Endothelial cell of umbilical vein (primary cell): ENCODE data around the gene CHRNA5. TPM values are rescaled to one million over a fixed set of nuclear protein-coding genes. Genes with fewer than 3 reads are reported as not detected.
"Not testable (repeated sequence)": the region's sequence is repeated elsewhere in the genome, so short reads cannot be mapped to it uniquely, and the experiment has no call there.

Experiments
- Bru-seq: library from RNA; stranded (reverse); fragments of 400-500 nt; gene quantifications from one replicate; lab custom pipeline; 2021; lab: Mats Ljungman, UMichigan
- BruChase-seq, 2 experiments: library from RNA; stranded (reverse); fragments of 400-500 nt; gene quantifications; one replicate each; lab custom pipeline; 2021; lab: Mats Ljungman, UMichigan
- BruUV-seq: library from RNA; stranded (reverse); fragments of 400-500 nt; replicated peaks from 2 replicates; lab custom pipeline; 2021; lab: Mats Ljungman, UMichigan
- CTCF ChIA-PET: fragments of 300-600, 350-600 bp; sonication (Branson Sonifier 250); formaldehyde crosslinking; loops from one replicate; lab custom pipeline; 2021; ENCODE audit warnings: antibody characterized with exemption, inconsistent platforms; lab: Charles Lee
- POLR2A ChIA-PET: fragments of 300-600, 350-600 bp; sonication (Branson Sonifier 250); formaldehyde crosslinking; loops from one replicate; lab custom pipeline; 2021; ENCODE audit warnings: antibody characterized with exemption, inconsistent platforms; lab: Charles Lee
- DNase-seq: peaks from one replicate; pipeline ENCODE4 v3.0.0-alpha.2; 2011; ENCODE audit warnings: low read depth, low spot score
- FAIRE-seq: peaks from 2 replicates; lab custom pipeline; 2011; peaks lifted over from hg19 to GRCh38; lab: Jason Lieb, UNC
- H2AFZ ChIP-seq: 2 replicates; pipeline ENCODE4 v1.6.0; 2012; ENCODE audit warnings: low read depth, low read length, control low read depth, inconsistent platforms
- H3K27ac ChIP-seq: 2 replicates; pipeline ENCODE4 v1.5.1; 2011; ENCODE audit warnings: low read depth, mild to moderate bottlenecking, control low read depth, low read length, moderate library complexity; ENCODE audit not compliant: insufficient read depth
- H3K27me3 ChIP-seq, 2 experiments: 2 replicates each; pipeline versions ENCODE4 v1.6.0 to v1.6.1; 2011; ENCODE audit warnings: low read length in 2 of 2, mixed read lengths in 1 of 2; ENCODE audit not compliant: control insufficient read depth in 2 of 2, insufficient read depth in 2 of 2
- H3K36me3 ChIP-seq, 2 experiments: 2 replicates in 1 of 2; 3 replicates in 1 of 2; pipeline ENCODE4 v1.5.1; 2011; ENCODE audit warnings: low read length in 2 of 2, mild to moderate bottlenecking in 1 of 2, moderate library complexity in 1 of 2; ENCODE audit not compliant: control insufficient read depth in 2 of 2, insufficient read depth in 2 of 2; ENCODE audit errors: extremely low read depth in 1 of 2
- H3K4me1 ChIP-seq: 3 replicates; pipeline ENCODE4 v1.5.1; 2011; ENCODE audit warnings: mild to moderate bottlenecking, low read length; ENCODE audit not compliant: control insufficient read depth, insufficient read depth; ENCODE audit errors: extremely low read depth
- H3K4me2 ChIP-seq: 2 replicates; pipeline ENCODE4 v1.6.1; 2011; ENCODE audit warnings: low read length, control low read depth, mixed read lengths; ENCODE audit not compliant: insufficient read depth
- H3K4me3 ChIP-seq, 3 experiments: fragments of 200-600 bp in 1 of 3; sonication (generic), shearing (Covaris generic) in 1 of 3; replicated peaks in 1 of 3; 2 replicates each; pipeline ENCODE4 v1.5.1; 2011 to 2016; ENCODE audit warnings: control low read depth in 3 of 3, low read length in 3 of 3, mild to moderate bottlenecking in 2 of 3, inconsistent platforms in 1 of 3, low read depth in 1 of 3, moderate library complexity in 1 of 3; ENCODE audit not compliant: insufficient read depth in 1 of 3
- H3K79me2 ChIP-seq: 2 replicates; pipeline ENCODE4 v1.6.0; 2012; ENCODE audit warnings: low read length, inconsistent platforms; ENCODE audit not compliant: control insufficient read depth, insufficient read depth
- H3K9ac ChIP-seq: replicated peaks from 2 replicates; pipeline ENCODE3; 2011; ENCODE audit warnings: low read length, control low read depth; ENCODE audit not compliant: insufficient read depth; ENCODE audit errors: extremely low read depth
- H3K9me1 ChIP-seq: replicated peaks from 3 replicates; pipeline ENCODE4 v1.6.0; 2011; ENCODE audit warnings: mild to moderate bottlenecking, low read length; ENCODE audit not compliant: control insufficient read depth, insufficient read depth; ENCODE audit errors: extremely low read depth
- H3K9me3 ChIP-seq: replicated peaks from 2 replicates; pipeline ENCODE4 v1.5.1; 2012; ENCODE audit warnings: low read length, inconsistent platforms; ENCODE audit not compliant: control insufficient read depth, insufficient read depth
- H4K20me1 ChIP-seq: replicated peaks from 2 replicates; pipeline ENCODE3; 2011; ENCODE audit warnings: mild to moderate bottlenecking, low read length; ENCODE audit not compliant: control insufficient read depth, insufficient read depth; ENCODE audit errors: extremely low read depth
- GATA2 ChIP-seq: IDR thresholded peaks from 2 replicates; pipeline ENCODE4 v1.7.0; 2011; ENCODE audit warnings: low read depth, mild to moderate bottlenecking, moderate library complexity, mixed read lengths, low read length; ENCODE audit not compliant: insufficient read length, insufficient read depth
- JUN ChIP-seq: IDR thresholded peaks from 2 replicates; pipeline ENCODE4 v1.6.1; 2011; ENCODE audit warnings: borderline replicate concordance, low read depth; ENCODE audit not compliant: insufficient read length, insufficient read depth
- POLR2A ChIP-seq: IDR thresholded peaks from 2 replicates; pipeline ENCODE4 v1.6.1; 2012; ENCODE audit warnings: low read depth, mild to moderate bottlenecking, control low read depth, low read length
- POLR2AphosphoS5 ChIP-seq: IDR thresholded peaks from 2 replicates; pipeline ENCODE4 v1.6.1; 2012; ENCODE audit warnings: low read depth, mild to moderate bottlenecking, control low read depth, low read length, moderate library complexity; ENCODE audit not compliant: insufficient read depth
- dilution Hi-C: fragments of 300-500 bp; cut with MboI; formaldehyde crosslinking; loops from one replicate; pipeline ENCODE4 v1.15.0; 2019; ENCODE audit warnings: low sequenced_read_pairs; ENCODE audit not compliant: extremely low pct_ligation_motif_present
- intact Hi-C: fragments of 100-400 bp; cut with micrococcal nuclease; formaldehyde crosslinking; loops from one replicate; pipeline ENCODE4 v1.10.0; 2022
- long read RNA-seq: library from polyadenylated mRNA; stranded (forward); transcript quantifications from one replicate; pipeline ENCODE4 v2.0.0, GENCODE V29; 2021
- polyA minus RNA-seq, 3 experiments: library from RNA; depleted of rRNA, polyadenylated mRNA; stranded (reverse); fragments of >200 nt; gene quantifications; 1 replicate in 1 of 3; 2 replicates in 2 of 3; pipeline ENCODE4 v1.2.3, GENCODE V29; 2011
- polyA plus RNA-seq, 4 experiments: library from polyadenylated mRNA; depleted of rRNA in 3 of 4; stranded (reverse) in 3 of 4; unstranded in 1 of 4; fragments of >200 nt; gene quantifications; 2 replicates each; pipeline versions ENCODE4 v1.2.1 to v1.2.3, GENCODE V29; 2011 to 2012; ENCODE audit warnings: missing spikeins in 1 of 4
- total RNA-seq: library from RNA; stranded (reverse); gene quantifications from 2 replicates; pipeline ENCODE4 v1.2.3, GENCODE V29; 2021

The CHRNA5 gene
- total RNA-seq (12.7 and 15.6 TPM in 2 replicates), polyA plus RNA-seq (5.1 and 6.4 TPM in 2 replicates), polyA minus RNA-seq (4.8 and 6.0 TPM in 2 replicates), Bru-seq, nascent RNA (percentile 56 among the genes with signal in this experiment), BruChase-seq, experiment 1, labeled RNA remaining after a 6-hour chase (percentile 64 among the genes with signal in this experiment), BruChase-seq, experiment 2, labeled RNA remaining after a 2-hour chase (percentile 67 among the genes with signal in this experiment)
- polyA plus RNA-seq (2011; cell fraction: cytosol; rRNA removed) = 9.2 and 9.8 TPM in 2 replicates
- polyA plus RNA-seq (2011; cell fraction: nucleus; rRNA removed) = 3.5 and 7.6 TPM in 2 replicates
- polyA plus RNA-seq (2012) = 7.4 and 16.2 TPM in 2 replicates
- polyA minus RNA-seq (2011; cell fraction: cytosol; rRNA and poly(A)+ RNA removed) = 9.7 TPM
- polyA minus RNA-seq (2011; cell fraction: nucleus; rRNA and poly(A)+ RNA removed) = 2.4 and 3.2 TPM in 2 replicates
- long read RNA-seq, transcript CHRNA5-201 (6 exons, 3,623 nt) = major isoform, 6 of 41 reads
- long read RNA-seq, partial matches to known transcripts = 16 of 41 reads
- long read RNA-seq, other reads (novel, unspliced or antisense) = 17 of 41 reads

GRCh38 chr15:78565097-78565950 is at the start of gene CHRNA5:
TSS of gene CHRNA5 (plus strand) at chr15:78565520. CDS start at chr15:78565720, 200 bp downstream.
- Histone ChIP-seq H3K36me3 (no peaks in the 10 kb centered on the region), H4K20me1 (no peaks in the 10 kb centered on the region), H3K27me3 (peaks cover 2 to 7% of the 10 kb centered on the region in 2 experiments), H3K9me1 (no peaks in the 10 kb centered on the region), H3K27ac (no peak within 1 kb of the TSS), H3K9ac (peak within 1 kb of the TSS; percentile 50), H3K9me3 (no peaks in the 10 kb centered on the region), H3K79me2 (no peaks in the 10 kb centered on the region), H3K4me2 (peak within 1 kb of the TSS; percentile 99), H3K4me3 (peak within 1 kb of the TSS; percentile 66 to 95 (median 94)), H2AFZ (peak within 1 kb of the TSS; percentile 97), H3K4me1 (peaks cover 12% of the 10 kb centered on the region)
- DNase-seq (peak; percentile 85), FAIRE-seq (peak; percentile 79)
- CTCF ChIA-PET = interaction anchor here (0.7 to 2.5 kb wide), 13 partner anchors 9 to 308 kb away, joined by 3 to 27 read pairs (median 5); partner anchors contain the start of genes MORF4L1 and PSMA4
- intact Hi-C loops = loop anchor here (1.0 kb wide), 1 partner anchor 25 kb away; the partner anchor contains the start of gene PSMA4
- peak; percentile 24 for TF ChIP-seq GATA2
- peak; percentile 75 for TF ChIP-seq POLR2A
- TF ChIP-seq JUN = no peak
- TF ChIP-seq POLR2AphosphoS5 = peak; percentile 71
- dilution Hi-C loops = no loop called here
- POLR2A ChIA-PET = interaction anchor here (0.6 to 1.3 kb wide), 4 partner anchors 16 to 266 kb away, joined by 3 to 7 read pairs (median 6); partner anchors contain the start of genes PSMA4 and SKIC8
- no TSS peak for BruUV-seq

GRCh38 chr15:78520035-78520434 is 45.3 kb upstream of the CHRNA5 start:
- CTCF ChIA-PET, H3K9me3 ChIP-seq, H3K9ac ChIP-seq, H3K4me1 ChIP-seq, H3K4me2 ChIP-seq, DNase-seq, BruUV-seq, H3K36me3 ChIP-seq, POLR2A ChIA-PET, H3K4me3 ChIP-seq, H3K79me2 ChIP-seq, H2AFZ ChIP-seq, dilution Hi-C loops, intact Hi-C loops, H3K9me1 ChIP-seq, H3K27me3 ChIP-seq, H3K27ac ChIP-seq, FAIRE-seq, H4K20me1 ChIP-seq: not testable (repeated sequence)
